Measurements from ENCODE around the gene AMOTL2.

AMOTL2 gene

GRCh38 chr3:134406331-134407238 is 32.3 kb upstream of the AMOTL2 start:
- DNase-seq (ENCODE audit: extremely low read depth, low read depth), result no peak
- TF ChIP-seq, protein P1, sequence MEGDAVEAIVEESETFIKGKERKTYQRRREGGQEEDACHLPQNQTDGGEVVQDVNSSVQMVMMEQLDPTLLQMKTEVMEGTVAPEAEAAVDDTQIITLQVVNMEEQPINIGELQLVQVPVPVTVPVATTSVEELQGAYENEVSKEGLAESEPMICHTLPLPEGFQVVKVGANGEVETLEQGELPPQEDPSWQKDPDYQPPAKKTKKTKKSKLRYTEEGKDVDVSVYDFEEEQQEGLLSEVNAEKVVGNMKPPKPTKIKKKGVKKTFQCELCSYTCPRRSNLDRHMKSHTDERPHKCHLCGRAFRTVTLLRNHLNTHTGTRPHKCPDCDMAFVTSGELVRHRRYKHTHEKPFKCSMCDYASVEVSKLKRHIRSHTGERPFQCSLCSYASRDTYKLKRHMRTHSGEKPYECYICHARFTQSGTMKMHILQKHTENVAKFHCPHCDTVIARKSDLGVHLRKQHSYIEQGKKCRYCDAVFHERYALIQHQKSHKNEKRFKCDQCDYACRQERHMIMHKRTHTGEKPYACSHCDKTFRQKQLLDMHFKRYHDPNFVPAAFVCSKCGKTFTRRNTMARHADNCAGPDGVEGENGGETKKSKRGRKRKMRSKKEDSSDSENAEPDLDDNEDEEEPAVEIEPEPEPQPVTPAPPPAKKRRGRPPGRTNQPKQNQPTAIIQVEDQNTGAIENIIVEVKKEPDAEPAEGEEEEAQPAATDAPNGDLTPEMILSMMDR (IDR thresholded peaks at IDR 0.05; ENCODE audit: low read depth, low read length), result no peak

DNA sequence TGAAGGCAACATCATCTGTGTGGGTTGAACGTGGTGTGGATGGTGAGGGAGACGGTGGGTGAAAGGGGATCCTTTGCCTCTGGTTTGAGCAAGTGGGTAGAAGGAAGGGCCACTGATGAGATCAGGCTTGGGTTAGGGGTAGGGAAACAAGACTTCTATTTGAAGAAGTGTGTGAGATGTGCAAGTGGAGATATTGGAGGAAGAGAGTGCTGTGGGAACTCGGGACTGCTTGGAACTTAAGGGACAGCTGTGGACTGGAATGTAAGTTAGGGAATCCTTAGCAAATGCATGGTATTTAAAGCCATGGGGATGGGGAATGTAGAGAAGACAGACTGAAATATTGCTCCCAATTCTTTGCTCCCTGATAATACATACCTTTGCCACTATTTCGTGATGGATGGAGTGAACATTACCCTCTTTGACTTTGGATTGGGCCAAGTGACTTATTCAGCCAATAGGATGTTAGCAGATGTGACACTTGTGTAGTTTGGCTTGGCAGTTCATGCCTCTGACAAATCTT is 30.2 kb upstream of the AMOTL2 start:
- TF ChIP-seq, protein P1 (IDR thresholded peaks at IDR 0.05; ENCODE audit: low read depth, low read length), result no peak

DNA sequence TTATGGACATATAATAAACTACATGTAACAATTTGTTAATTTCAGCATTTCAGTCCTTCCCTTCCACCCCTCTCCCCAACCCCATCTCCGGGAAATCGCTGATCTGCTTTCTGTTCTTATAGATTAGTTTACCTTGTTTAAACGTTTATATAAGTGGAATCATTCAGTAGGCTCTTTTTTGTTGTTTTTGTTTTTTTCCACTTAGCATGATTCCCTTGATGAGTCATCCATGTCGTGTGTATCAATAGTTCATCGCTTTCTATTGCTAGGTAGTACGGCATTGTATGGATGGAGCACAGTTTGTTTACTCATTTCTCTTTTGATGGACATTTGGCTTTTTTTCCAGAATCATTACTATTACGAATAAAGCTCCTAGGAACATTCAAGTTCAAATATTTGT is 23.5 kb upstream of the AMOTL2 start:
- DNase-seq (ENCODE audit: extremely low read depth, low read depth), result no peak
- TF ChIP-seq, protein P1 (IDR thresholded peaks at IDR 0.05; ENCODE audit: low read depth, low read length), result no peak

More for the DNA sequence above, 30.2 kb upstream of the AMOTL2 start:
- no peak for DNase-seq (ENCODE audit: extremely low read depth, low read depth)

- TF ChIP-seq, protein P1 (IDR thresholded peaks at IDR 0.05; ENCODE audit: low read depth, low read length), result no peak
- no peak for DNase-seq (ENCODE audit: extremely low read depth, low read depth)
These were observed 20.9 kb upstream of the AMOTL2 start for GRCh38 chr3:134395103-134395502.

DNA sequence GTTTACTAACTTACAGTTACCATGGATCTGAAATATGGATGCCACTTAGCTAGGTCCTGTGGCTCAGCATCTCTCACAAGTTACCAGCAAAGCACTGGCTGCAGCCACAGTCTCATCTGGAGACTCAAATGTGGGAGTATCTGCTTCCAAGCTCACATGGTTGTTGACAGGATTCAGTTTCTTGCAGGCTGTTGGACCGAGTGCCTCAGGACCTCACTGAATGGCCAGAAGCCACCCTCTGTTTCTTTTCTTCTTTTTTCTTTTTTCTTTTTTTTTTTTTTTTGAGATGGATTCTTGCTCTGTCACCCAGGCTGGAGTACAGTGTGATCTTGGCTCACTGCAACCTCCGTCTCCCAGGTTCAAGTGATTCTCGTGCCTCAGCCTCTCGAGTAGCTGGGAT is 20.1 kb upstream of the AMOTL2 start:
- DNase-seq (ENCODE audit: extremely low read depth, low read depth), result no peak
- TF ChIP-seq, protein P1 (IDR thresholded peaks at IDR 0.05; ENCODE audit: low read depth, low read length), result no peak

DNA sequence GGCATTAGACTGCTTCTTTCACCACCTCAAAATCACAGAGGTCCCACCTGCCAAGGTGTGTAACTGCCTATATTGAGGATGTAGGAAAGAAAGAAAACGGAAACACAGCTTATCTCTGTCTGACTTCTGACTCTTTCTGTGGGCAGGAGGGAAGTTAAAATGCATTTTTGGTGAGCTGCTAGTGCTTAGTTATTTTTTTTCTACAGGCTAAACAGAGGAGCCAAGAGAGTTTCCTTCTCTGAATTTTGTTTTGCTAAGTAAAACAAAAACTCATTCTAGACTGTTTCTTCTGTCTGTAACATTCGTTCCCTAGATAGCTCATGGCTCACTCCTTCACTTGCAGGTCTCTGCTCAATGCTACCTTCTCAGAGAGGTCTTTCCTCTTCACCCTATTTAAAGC is 18.8 kb upstream of the AMOTL2 start:
- TF ChIP-seq, protein P1 (IDR thresholded peaks at IDR 0.05; ENCODE audit: low read depth, low read length), result no peak
- no peak for DNase-seq (ENCODE audit: extremely low read depth, low read depth)

DNA sequence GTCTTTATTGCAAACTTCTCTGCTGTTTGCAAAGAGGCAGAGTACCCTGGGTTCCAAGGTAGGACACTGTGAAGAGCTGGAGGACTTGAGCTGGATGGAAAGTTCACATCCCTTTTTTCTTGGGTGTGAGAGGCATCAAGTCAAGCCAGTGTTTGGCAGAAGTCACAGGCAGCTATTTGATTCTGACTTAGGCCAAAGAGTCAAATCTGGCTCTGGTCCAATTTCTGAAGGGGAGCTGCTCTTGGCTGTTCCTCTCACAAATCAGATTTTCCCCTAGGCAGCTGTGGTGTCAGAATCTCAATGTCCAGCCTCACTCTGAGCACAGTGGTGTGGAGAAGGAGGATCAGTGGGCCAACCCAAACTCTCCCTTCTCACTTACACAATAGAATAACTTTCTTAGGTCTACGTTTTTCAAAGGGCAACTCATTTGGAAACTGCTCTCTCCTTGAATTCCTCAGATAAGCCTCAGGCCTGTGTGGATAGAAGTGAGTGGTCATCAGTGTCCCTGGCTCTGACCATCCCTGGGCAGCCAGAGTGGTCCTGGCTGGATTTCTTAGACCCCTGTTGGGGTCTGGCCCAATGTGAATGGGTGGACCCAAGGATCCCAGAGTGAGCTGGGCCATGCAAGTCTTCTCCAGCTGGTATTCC is 18.2 kb upstream of the AMOTL2 start:
- DNase-seq (ENCODE audit: extremely low read depth, low read depth), result no peak
- TF ChIP-seq, protein P1 (IDR thresholded peaks at IDR 0.05; ENCODE audit: low read depth, low read length), result no peak
